Middle frontal gyrus (tissue), 1 donor: ENCODE data around the gene UBAC1.
"Not testable (repeated sequence)": the region's sequence is repeated elsewhere in the genome, so short reads cannot be mapped to it uniquely, and the experiment has no call there.

Source experiments
- DNase-seq: peaks from one replicate; pipeline ENCODE4 v3.0.0-alpha.2; 2015; ENCODE audit warnings: low spot score; ENCODE audit errors: extremely low spot score

The UBAC1 gene

GRCh38 chr9:135960411-135961276, 529 bp downstream of the UBAC1 start:
- no peak for DNase-seq

- DNase-seq, result no peak
These were observed 1.4 kb downstream of the UBAC1 start for GRCh38 chr9:135959814-135960213.

- no peak for DNase-seq
These were observed 2.7 kb downstream of the UBAC1 start for GRCh38 chr9:135958485-135958884.

GRCh38 chr9:135957431-135957830, 3.7 kb downstream of the UBAC1 start:
- no peak for DNase-seq

GRCh38 chr9:135956802-135957174, 4.4 kb downstream of the UBAC1 start:
- DNase-seq, result no peak

GRCh38 chr9:135955934-135956801, 5.0 kb downstream of the UBAC1 start:
- no peak for DNase-seq

GRCh38 chr9:135952664-135953206, 8.4 kb downstream of the UBAC1 start:
- DNase-seq, result no peak

GRCh38 chr9:135951889-135952663, 9.1 kb downstream of the UBAC1 start:
- DNase-seq, result no peak

GRCh38 chr9:135951310-135951709, 9.9 kb downstream of the UBAC1 start:
- DNase-seq, result not testable (repeated sequence)

- DNase-seq, result not testable (repeated sequence)
These were observed 10.3 kb downstream of the UBAC1 start for GRCh38 chr9:135950841-135951240.

- DNase-seq, result no peak
These were observed 11.0 kb downstream of the UBAC1 start for GRCh38 chr9:135950135-135950682.

- no peak for DNase-seq
These were observed 11.6 kb downstream of the UBAC1 start for GRCh38 chr9:135949501-135950134.

- DNase-seq, result no peak
These were observed 12.2 kb downstream of the UBAC1 start for GRCh38 chr9:135948968-135949367.

- DNase-seq, result no peak
These were observed 12.7 kb downstream of the UBAC1 start for GRCh38 chr9:135948446-135948845.

- no peak for DNase-seq
These were observed 13.6 kb downstream of the UBAC1 start for GRCh38 chr9:135947582-135947981.

- DNase-seq, result not testable (repeated sequence)
These were observed 14.1 kb downstream of the UBAC1 start for GRCh38 chr9:135947105-135947504.

- DNase-seq, result no peak
These were observed 14.7 kb downstream of the UBAC1 start for GRCh38 chr9:135946392-135946994.

GRCh38 chr9:135945969-135946368, 15.2 kb downstream of the UBAC1 start:
- DNase-seq, result no peak

- no peak for DNase-seq
These were observed 16.5 kb downstream of the UBAC1 start for GRCh38 chr9:135944444-135945252.
